ENCODE measurements around the gene ARPC4.

DNA sequence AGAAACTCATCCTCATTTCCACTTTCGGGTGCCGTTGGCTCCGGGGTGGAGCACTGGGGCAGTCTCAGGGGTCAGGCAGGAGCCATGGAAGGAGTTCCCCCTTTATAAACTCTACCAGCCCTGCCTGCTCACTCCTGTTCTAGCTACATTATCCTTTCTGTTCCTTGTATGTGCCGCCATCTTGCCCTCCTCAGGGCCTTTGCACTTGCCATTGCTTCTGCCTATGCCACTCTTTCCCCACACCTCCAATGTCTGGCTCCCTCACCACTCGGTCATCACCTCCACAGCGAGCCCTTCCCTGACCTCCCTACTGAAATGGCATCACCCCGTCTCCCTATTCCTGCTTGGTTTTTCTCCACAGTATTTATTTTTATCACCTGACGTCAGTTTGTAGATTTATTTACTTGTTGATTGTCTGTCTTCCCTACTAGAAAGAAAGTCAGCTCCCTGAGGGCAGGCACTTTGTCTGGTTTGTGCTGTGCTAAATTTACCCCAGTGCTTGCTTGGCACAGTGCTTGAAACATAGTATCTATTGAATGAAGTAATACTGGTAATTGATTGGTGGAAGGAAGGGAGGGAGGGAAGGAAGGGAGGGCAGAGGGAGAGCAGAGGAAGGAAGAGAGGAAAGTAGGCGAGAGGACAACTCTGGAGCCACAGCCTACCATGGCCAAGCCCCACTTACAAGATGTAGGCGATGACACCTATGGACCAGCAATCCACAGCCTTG lies 31.9 kb upstream of the ARPC4 start:
- no peak for TF ChIP-seq CTCF (IDR thresholded peaks at IDR 0.05 in 4 of 5, conservative IDR thresholded peaks at IDR 0.05 in 1 of 5)
- no peak for TF ChIP-seq POLR2A (IDR thresholded peaks at IDR 0.05)

Data from gastrocnemius medialis (tissue), 4 donors.